T-helper 17 cell (primary cell): ENCODE measurements around the gene ELL. TPM values are rescaled to one million over a fixed set of nuclear protein-coding genes. Genes with fewer than 3 reads are reported as not detected.

Source experiments
- ATAC-seq: fragments of 150-1000 bp; cut with Tn5 transposase; 2 replicates; pipeline ENCODE4 v1.10.0; 2021; ENCODE audit warnings: mild to moderate bottlenecking, moderate library complexity
- DNase-seq, 3 donors: peaks; one replicate each; pipeline versions ENCODE4 v3.0.0 to v3.0.0-alpha.2; 2020 to 2021
- H3K9me3 ChIP-seq: one replicate; pipeline ENCODE4 v1.7.0; 2013; ENCODE audit warnings: low read length, mild to moderate bottlenecking; ENCODE audit not compliant: control insufficient read depth, poor library complexity, severe bottlenecking
- H3K27ac Mint-ChIP-seq: one replicate; pipeline ENCODE4 v1.8.0; 2022; ENCODE audit warnings: mild to moderate bottlenecking, moderate library complexity, mixed read lengths
- H3K27me3 Mint-ChIP-seq: one replicate; pipeline ENCODE4 v1.8.0; 2022; ENCODE audit warnings: mixed read lengths
- H3K36me3 Mint-ChIP-seq: one replicate; pipeline ENCODE4 v1.8.0; 2022; ENCODE audit warnings: low read depth, mixed read lengths
- H3K4me1 Mint-ChIP-seq: one replicate; pipeline ENCODE4 v1.8.0; 2022; ENCODE audit warnings: mild to moderate bottlenecking, mixed read lengths
- H3K4me3 Mint-ChIP-seq: one replicate; pipeline ENCODE4 v1.8.0; 2022; ENCODE audit warnings: mild to moderate bottlenecking, moderate library complexity, mixed read lengths
- total RNA-seq, 4 donors: library from RNA in 2 of 4; stranded (reverse) in 2 of 4; gene quantifications; one replicate each; pipeline ENCODE4 v1.2.3 and lab custom pipeline; 2022 to 2026

The ELL gene
- total RNA-seq, 2 donors from 2014 or later: 51.0 to 62.8 TPM

DNA sequence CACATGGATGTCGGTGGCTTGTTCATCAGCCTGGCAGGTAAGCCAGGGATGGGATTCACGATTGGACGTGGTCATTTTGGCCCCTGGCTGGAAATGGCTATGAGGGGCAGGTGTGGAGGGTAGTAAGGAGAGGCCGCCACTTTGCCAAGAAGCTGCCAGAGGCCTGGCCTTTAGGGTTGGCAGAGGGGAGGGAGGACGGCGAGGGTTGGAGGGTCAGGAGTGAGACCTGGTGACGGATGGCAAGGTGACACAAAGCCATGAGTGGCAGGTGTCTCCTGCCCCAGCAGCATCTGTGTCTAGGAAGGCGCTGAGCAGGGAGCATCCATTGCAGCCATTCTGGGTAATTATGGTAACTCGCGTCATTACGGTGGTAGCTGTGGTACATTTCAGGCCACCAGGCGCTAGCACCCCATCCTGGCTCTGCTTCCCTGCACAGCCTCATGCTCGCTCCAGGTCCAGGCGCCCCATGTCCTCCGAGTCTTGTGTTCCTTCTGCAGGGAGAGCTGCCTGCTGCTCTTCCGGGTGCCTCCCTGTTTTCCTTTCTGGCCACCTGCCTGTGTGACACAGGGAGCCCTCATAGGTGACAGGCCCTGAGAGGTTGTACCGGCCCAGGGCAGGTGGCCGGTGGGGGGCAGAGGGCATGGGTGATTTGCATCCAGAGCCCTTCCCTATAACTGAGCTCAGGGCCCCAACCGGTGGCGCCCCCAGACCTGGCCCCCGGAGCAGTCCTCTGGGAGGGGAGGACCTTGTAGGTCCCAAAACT lies 98.4 kb downstream of the ELL start:
- H3K36me3 Mint-ChIP-seq: no peaks in the 10 kb centered on the region
- peak overlapping the region; percentile 97 for H3K4me3 Mint-ChIP-seq
- no peak for DNase-seq
- H3K9me3 ChIP-seq: no peaks in the 10 kb centered on the region
- peaks cover 54% of the 10 kb centered on the region for H3K4me1 Mint-ChIP-seq
- H3K27me3 Mint-ChIP-seq: no peaks in the 10 kb centered on the region
- ATAC-seq: no peak
- H3K27ac Mint-ChIP-seq: peak overlapping the region; percentile 94

DNA sequence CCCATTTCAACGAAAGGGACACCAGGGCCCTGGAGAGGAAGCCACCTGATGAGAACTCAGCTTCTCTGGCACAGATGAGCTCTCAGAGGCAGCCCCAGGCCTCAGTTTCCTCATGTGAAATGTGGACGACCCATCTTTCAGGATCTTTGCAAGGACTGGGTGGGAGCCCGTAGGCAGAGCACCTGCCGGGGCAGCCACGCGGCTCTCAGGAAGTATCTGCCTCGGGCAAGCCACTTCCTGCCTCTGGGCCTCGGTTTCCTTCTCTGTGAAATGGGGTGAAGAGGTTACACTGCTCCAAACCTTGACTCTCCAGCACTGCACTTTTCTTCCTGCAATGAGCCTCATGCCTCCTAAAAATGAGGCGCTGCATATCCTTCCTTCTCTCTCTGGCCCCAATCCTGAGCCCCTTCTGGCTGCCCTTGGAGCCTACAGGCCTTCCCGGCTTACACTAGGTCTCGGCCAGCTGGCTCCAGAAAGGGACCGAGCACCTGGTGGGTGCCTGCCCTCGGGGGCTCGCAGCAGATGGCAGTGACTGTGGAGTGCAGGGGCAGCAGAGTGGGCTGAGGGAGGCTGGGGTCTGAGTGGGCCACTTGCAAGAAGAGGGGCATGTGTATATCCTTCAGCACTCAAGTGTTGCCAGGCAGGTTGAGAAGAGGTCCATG lies 99.2 kb downstream of the ELL start:
- no peaks in the 10 kb centered on the region for H3K9me3 ChIP-seq
- DNase-seq (peak in 1 of 3 donors; percentile 40), ATAC-seq (peak; percentile 24)
- H3K4me1 Mint-ChIP-seq: peaks cover 61% of the 10 kb centered on the region
- peak overlapping the region; percentile 94 for H3K27ac Mint-ChIP-seq
- no peaks in the 10 kb centered on the region for H3K36me3 Mint-ChIP-seq
- H3K4me3 Mint-ChIP-seq: peak overlapping the region; percentile 97
- H3K27me3 Mint-ChIP-seq: no peaks in the 10 kb centered on the region

DNA sequence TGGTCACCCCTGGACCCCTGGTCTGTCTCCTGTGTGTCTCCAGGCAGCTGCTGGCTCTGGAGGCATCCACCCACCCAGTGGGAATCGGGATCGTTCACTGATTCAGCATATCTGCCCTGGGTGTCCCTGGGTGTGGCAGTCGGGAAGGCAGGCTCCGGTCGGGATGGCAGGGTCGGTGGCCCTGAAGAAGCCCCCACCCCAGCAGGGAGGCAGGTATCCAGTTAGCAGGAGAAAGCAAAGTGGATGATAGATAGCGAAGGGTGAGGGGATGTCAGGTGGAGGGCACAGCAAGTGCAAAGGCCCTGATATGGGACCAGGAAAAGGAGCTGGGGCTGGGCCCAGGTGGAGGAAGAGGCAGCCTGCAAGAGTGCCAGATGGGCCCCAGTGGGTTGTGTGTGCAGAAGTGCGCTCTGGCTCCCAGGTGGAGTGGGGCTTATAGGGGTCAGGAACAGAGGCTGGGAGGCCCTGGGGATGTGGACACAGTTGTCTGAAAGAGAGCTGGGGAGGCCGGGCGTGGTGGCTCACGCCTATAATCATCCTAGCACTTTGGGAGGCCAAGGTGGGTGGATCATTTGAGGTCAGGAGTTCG lies 100.4 kb downstream of the ELL start:
- Mint-ChIP-seq H3K27ac (peak overlapping the region; percentile 94), H3K4me3 (peak overlapping the region; percentile 97), H3K27me3 (no peaks in the 10 kb centered on the region), H3K4me1 (peaks cover 67% of the 10 kb centered on the region), H3K36me3 (no peaks in the 10 kb centered on the region)
- ATAC-seq: no peak
- DNase-seq: no peak
- H3K9me3 ChIP-seq: no peaks in the 10 kb centered on the region

DNA sequence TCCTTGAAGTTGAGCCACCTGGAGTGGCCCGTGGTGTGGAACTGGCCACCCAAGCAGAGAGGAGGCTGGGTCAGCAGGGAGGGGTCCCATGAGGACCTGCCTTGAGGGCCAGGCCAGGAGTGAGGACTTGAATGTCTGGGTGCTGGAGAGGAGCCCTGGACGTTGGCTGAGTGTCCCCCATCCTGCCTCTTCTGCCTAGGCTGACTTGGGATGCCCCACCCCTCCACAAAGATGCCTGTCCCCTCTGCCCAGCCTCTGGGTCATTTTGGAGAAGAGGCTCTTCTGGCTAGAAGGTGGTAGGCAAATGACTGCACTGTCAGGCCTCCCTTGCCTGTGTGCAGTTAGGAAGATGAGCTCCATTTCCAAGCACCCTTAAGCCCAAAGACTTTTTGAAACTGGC lies 100.9 kb downstream of the ELL start:
- Mint-ChIP-seq H3K4me3 (peak overlapping the region; percentile 97), H3K27me3 (no peaks in the 10 kb centered on the region), H3K4me1 (peaks cover 69% of the 10 kb centered on the region), H3K27ac (peak overlapping the region; percentile 94), H3K36me3 (no peaks in the 10 kb centered on the region)
- DNase-seq (no peak), ATAC-seq (no peak)
- H3K9me3 ChIP-seq: no peaks in the 10 kb centered on the region

DNA sequence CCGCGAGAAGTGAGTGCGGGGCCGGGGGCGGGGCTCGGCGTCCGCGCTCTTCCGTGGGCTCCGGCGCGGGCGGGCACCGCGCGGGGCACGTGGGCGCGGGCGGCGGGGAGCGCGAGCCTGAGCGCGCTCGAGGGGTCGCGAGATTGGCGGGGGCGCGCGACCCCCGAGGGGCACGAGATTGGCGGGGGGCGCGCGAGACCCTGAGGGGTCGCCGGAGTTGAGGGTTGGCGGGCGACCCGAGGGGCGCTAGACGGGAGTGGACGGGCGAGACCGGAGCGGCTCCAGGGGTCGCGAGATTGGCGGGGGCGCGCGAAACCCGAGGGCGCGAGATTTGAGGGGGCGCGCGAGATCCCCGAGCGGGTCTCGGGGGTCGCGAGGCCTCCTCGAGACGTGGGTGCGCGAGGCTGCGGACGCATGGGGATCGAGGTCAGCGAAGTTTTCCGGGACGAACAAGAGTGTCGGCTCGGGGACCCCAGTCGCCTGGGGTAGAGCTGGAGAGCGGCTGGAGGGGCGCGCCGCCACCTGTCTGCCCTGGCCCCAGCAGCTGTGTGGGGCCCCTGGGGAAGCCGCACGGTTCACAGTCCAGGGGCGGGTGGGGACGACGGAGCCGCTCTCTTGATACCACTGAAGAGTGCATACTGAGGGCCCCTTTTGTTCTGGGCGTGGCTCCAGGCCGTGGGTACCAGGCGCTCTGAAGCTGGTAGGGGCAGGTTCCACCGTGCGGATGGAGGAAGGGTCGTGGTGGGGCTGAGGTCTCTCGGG lies 102.0 kb downstream of the ELL start:
- Mint-ChIP-seq H3K27ac (peak overlapping the region; percentile 94), H3K4me1 (peaks cover 66% of the 10 kb centered on the region), H3K36me3 (no peaks in the 10 kb centered on the region), H3K4me3 (peak overlapping the region; percentile 97), H3K27me3 (no peaks in the 10 kb centered on the region)
- no peaks in the 10 kb centered on the region for H3K9me3 ChIP-seq
- DNase-seq (peak in 2 of 3 donors; percentile 41 to 43), ATAC-seq (peak; percentile 35)

DNA sequence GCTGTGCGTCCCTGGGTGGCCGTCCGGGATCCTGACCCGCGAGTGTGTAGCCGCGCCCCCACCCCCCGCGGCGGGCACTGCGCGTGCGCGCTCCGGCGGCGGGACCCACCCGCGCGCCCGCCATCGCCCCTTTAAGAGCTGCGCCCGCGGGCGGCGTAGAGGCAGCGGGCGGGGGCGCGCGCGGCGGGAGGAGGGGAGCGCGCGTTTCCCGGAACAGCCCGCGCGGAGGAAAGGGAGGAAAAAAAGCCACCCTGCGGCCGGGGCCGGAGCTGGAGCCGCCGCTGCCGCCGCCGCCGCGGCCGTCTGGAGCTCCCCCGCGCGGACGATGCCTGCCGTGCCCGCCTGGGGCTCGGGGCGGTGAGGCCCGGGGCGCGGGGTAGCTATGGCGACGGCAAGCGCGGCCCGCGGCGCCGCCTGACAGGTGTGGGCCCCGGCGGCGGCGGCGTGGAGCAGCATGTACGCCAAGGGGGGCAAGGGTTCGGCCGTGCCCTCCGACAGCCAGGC lies 102.6 kb downstream of the ELL start, which contains the start of gene SSBP4:
SSBP4 (plus strand) TSS at position 204 of the 504 bp plus-strand sequence; CDS start at position 455, 251 bp downstream.
- no peaks in the 10 kb centered on the region for H3K27me3 Mint-ChIP-seq
- H3K27ac Mint-ChIP-seq: peak within 1 kb of the TSS; percentile 94
- H3K9me3 ChIP-seq: no peaks in the 10 kb centered on the region
- DNase-seq (peak; percentile 68 to 69 (median 68)), ATAC-seq (peak; percentile 64)
- peak within 1 kb of the TSS; percentile 97 for H3K4me3 Mint-ChIP-seq
- H3K4me1 Mint-ChIP-seq: peaks cover 68% of the 10 kb centered on the region
- no peaks in the 10 kb centered on the region for H3K36me3 Mint-ChIP-seq

DNA sequence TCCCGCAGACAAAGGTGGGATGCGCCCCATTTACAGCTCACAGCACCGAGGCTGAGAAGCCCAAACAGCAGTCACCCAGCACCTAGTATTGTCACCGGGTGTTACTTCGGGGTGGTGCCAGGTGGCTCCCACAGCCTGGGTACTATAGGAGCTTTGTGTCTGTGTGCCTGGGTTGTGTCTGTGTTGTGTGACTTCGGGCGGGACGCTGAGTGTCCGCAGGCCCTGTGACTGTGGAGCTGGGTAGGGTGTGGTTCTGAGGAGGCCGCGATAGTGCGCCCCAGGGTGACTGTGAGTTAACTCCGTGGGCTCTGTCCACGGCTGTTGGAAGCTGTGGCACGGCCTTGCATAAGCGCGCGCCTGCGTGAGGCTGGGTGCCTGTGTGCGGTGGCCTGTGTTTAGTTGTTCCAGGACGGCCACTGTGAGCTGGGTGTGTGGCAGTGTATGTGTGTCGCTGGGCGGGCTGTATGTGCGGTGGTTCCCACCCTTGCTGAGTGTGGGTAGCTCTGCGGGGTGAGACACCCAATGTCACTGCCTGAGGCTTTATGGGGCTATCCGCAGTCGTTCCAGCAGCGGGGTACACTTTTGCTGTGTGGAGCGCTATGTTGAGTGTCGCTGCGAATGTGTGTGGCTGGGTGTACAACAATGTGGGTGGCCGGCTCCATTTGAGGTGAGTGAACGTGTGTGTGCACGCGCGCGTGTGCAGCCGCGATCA lies 103.2 kb downstream of the ELL start:
- peak overlapping the region; percentile 97 for H3K4me3 Mint-ChIP-seq
- H3K4me1 Mint-ChIP-seq: peaks cover 67% of the 10 kb centered on the region
- peak overlapping the region; percentile 83 for H3K27ac Mint-ChIP-seq
- H3K27me3 Mint-ChIP-seq: no peaks in the 10 kb centered on the region
- peak; percentile 43 for ATAC-seq
- peak; percentile 31 to 42 (median 34) for DNase-seq
- H3K36me3 Mint-ChIP-seq: no peaks in the 10 kb centered on the region
- no peaks in the 10 kb centered on the region for H3K9me3 ChIP-seq

DNA sequence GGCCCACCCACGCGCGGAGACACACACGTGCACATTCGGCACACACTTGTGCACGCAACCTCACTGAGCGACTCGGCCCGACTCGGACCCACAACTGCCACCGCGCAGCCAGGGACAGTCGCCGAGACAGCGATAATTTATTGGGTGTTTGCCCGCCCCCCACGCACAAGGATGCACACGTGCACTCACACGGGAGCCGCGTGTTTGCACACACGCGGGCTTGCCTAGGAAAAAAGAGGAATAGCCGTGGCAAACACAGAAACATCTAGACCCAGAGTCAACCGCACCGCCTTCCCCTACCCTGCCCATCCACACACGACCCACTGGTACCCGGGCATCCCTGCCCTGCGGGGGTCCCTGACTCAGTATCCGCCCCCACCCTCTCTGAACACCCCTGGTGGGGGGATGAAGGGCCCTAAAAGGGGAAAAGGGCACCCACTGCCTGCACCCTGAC lies 103.8 kb downstream of the ELL start:
- Mint-ChIP-seq H3K4me1 (peaks cover 66% of the 10 kb centered on the region), H3K4me3 (peak overlapping the region; percentile 97), H3K36me3 (no peaks in the 10 kb centered on the region), H3K27ac (peak overlapping the region; percentile 83), H3K27me3 (no peaks in the 10 kb centered on the region)
- no peak for ATAC-seq
- DNase-seq: no peak
- H3K9me3 ChIP-seq: no peaks in the 10 kb centered on the region

DNA sequence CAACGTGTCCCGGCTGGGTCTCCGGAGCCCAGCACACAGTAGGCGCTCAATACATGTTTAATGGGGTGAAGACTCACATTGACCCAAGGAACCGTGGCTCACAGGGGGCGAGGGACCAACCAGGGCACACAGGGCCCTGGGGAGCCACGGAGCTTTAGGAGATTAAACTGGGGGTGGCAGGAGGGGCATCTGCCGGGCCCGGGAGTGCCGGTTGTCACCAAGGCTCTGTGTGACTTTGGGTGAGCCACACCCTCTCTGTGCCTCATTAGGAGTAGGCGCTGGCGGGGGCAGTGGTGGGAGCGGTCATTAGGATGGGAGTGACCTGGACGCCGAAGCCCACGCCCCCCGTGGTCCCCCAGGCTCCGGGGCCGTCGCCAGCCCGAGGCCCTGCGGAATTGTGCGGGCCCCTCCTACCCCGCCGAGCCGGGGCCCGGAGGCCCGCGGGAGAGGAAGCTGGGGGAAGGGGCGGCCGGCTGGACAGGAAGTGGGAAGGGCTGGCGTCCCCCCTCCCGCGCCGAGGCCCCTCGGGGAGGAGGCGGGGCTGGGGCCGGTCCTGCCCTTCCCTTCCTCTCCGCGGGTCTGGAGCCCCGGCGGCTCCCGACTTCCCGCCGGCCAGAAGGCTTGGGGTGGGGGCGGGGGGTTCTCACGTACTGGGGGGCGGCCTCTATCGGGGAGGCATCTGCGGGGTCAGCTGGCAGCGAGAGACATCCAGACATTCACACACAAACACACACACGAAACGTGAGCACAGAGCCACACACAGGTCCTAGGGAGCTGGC lies 104.4 kb downstream of the ELL start:
- Mint-ChIP-seq H3K4me1 (peaks cover 60% of the 10 kb centered on the region), H3K36me3 (no peaks in the 10 kb centered on the region), H3K27me3 (no peaks in the 10 kb centered on the region), H3K27ac (peak overlapping the region; percentile 83), H3K4me3 (peak overlapping the region; percentile 97)
- no peaks in the 10 kb centered on the region for H3K9me3 ChIP-seq
- peak in 1 of 3 donors; percentile 24 for DNase-seq
- ATAC-seq: no peak

DNA sequence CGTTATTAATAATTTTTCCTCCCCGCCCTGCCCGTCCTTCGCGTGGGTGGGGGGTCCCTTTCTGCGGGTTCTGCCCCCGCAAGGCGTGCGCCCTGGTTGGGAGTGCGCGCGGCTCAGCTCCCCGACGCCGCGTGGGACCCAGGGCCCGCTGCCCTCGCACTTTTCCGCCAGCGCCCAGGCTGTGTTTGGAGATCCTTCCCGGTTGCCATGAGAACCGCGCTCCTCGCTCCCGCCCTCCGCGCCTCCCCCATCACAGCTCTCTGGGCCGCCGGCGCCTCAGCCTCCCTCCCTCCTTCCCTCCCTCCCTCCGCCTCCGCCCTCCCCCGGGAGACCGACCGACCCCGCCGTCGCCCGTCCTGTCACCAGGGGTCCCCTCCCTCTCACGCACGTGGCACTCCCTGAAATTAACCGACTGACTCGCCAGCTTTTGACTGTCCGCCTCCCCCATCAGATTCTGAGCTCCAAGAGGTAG lies 105.1 kb downstream of the ELL start:
- H3K9me3 ChIP-seq: no peaks in the 10 kb centered on the region
- DNase-seq: peak; percentile 56 to 64 (median 61)
- ATAC-seq: peak; percentile 35
- H3K36me3 Mint-ChIP-seq: no peaks in the 10 kb centered on the region
- peak overlapping the region; percentile 88 for H3K4me3 Mint-ChIP-seq
- peak overlapping the region; percentile 83 for H3K27ac Mint-ChIP-seq
- peaks cover 54% of the 10 kb centered on the region for H3K4me1 Mint-ChIP-seq
- no peaks in the 10 kb centered on the region for H3K27me3 Mint-ChIP-seq

DNA sequence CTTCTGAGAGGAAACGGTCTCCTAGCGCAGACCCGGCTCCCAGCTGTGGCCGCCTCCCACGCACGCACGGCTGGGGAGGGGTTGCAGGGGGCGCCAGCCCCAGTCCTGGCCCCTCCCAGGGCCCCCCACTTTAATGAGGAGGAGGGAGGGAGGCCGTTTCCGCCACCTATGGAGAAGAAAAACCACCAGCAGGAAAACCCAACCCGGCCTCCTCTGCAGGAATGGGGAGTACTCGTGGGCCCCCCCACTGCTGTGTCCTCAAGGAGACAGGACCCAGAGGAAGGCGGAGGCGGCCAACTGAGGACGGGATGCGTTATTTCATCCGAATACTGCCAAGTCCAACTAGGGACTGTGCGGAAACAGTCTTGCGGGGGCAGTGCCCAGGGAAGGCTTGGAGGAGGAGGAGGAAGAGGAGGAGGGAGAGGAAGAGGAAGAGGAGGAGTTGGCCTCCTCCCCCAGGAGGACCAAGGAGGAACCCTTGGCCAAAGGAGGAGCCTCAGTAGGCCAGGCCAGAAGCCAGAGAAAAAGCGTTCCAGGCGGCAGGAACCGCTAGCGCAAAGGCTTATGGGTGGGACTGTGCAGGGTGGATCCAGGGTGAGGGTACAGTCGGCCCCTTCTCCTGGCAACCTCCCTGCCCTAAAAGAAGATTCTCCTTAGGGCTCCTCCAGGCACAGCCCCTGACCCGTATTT lies 106.5 kb downstream of the ELL start:
- H3K4me1 Mint-ChIP-seq: peaks cover 46% of the 10 kb centered on the region
- no peak for ATAC-seq
- no peaks in the 10 kb centered on the region for H3K36me3 Mint-ChIP-seq
- DNase-seq: no peak
- H3K4me3 Mint-ChIP-seq: peak overlapping the region; percentile 70
- peak overlapping the region; percentile 49 for H3K27ac Mint-ChIP-seq
- no peaks in the 10 kb centered on the region for H3K9me3 ChIP-seq
- no peaks in the 10 kb centered on the region for H3K27me3 Mint-ChIP-seq
